GM10847 (cell line): Measurements from ENCODE around the gene REG1B.

Experiments
- POLR2A ChIP-seq: IDR thresholded peaks from 2 replicates; pipeline ENCODE4 v1.6.1; 2011; ENCODE audit not compliant: insufficient read length; ENCODE audit errors: extremely low read depth

The REG1B gene, protein sequence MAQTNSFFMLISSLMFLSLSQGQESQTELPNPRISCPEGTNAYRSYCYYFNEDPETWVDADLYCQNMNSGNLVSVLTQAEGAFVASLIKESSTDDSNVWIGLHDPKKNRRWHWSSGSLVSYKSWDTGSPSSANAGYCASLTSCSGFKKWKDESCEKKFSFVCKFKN

DNA sequence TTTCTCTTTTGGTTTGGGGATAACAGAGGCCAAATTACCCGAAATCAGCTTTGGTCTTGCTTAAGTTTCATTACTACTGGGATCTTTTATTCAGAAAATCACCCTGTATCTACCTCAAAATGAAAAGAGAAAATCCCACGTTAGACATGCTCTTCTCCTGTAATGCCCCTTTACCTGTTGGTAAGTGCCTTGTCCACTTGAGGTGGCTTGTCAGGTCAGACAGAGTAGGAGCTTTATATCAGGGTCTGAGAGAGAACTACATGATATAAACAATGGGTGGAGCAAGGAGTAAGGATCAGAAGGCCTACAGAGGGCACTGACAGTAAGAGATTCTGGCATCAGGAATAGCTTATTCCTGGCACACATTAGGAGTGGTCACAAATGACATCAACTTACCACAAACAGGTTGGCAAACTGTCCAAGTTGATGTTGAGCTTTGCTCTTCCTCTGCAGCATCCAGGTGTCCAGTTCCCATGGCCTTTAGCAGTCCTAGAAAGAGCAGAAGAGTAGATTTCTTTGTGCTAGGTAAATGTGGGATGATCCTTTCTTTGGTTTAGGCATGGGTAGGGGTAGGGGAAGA, at the start of gene REG1B:
Gene REG1B, minus strand, starts transcription at position 209 of the 580 bp plus-strand sequence. CDS start 381 bp downstream, outside the sequence.
- TF ChIP-seq POLR2A: no peak

DNA sequence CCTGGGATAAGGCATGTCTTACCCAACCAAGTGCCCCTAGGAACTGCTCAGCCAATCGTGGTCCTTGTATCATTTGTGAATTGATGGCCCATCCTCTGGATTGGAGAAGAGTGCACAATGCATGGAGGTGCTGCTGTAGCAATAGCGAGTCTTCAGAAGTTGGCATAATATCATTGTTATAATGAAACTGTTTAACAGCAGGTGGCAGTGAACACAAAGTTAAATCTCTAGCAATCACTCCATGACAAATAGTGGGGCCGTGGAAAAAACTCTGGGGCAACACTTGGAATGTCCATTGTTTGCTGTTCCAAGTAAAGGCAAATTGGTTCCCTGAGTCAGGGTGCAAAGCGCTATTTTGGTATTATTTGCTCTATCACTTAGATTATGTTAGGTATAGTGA, 43.9 kb upstream of the REG1B start:
- TF ChIP-seq POLR2A: no peak

DNA sequence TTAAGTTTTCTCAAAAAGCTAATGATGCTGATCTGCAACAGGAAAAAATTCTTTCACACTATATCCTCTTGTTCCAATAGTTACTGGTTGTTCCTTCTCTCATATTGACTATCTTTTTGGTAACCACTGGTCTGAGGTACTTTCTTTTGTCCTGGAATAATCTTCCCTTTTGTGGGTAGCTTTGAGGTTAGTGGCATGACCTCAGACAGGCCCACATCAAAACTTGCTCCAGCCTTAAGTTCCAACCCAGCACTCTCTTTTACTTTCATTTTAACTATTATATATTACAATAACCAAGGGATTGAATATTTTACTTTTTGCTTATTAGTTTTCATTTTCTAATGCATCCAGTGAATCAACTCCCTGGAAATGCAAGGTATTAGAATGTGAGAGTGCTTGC, 42.0 kb upstream of the REG1B start:
- no peak for TF ChIP-seq POLR2A

DNA sequence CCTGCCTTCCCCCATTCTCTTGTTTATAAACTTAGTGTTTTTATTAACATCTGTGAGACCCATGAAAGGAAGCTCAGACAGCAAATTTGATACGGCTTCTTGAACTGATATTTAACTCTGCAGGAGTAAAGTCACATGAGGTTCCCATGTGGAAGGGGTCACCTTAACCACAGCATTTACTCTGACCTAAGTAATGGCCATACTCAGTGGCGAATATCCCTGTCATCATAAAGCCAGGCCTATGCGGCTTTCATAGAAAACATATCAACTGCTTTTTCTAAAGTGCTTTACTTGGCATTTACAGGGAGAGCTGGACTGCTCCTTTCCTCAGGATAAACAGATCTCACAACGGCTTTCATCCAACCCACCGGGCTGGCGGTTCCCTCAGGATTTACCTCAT, 41.5 kb upstream of the REG1B start:
- no peak for TF ChIP-seq POLR2A

DNA sequence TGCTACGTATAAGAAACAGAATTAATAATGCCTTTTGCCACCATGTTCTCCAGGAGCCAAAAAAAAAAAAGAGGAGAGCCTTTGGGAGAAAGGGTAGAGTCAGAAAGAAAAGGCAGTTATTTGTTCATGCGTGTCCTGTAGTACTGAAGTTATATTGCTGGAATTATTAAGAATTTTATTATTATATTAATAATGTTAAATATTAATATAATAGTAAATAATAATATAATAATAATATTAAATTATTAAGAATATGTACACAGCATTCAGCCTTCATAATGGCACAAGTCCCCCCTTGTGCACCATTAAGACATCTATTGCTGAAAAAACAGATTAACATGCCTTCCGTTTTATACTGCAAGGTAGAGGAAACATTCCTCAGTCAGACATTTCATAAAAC, 40.6 kb upstream of the REG1B start:
- TF ChIP-seq POLR2A: no peak

DNA sequence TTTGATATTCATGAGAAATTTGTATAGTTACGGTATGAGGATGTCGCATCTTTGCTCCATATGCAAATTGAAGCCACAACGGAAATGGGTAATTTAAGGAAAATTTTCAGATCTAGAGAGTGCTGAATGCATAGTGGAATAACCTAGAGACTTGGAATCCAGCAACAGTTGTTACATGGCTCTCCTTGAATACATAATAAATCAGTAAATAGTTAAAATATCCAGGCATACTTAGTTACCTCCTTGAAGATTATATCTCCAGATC, 37.9 kb upstream of the REG1B start:
- TF ChIP-seq POLR2A: no peak

DNA sequence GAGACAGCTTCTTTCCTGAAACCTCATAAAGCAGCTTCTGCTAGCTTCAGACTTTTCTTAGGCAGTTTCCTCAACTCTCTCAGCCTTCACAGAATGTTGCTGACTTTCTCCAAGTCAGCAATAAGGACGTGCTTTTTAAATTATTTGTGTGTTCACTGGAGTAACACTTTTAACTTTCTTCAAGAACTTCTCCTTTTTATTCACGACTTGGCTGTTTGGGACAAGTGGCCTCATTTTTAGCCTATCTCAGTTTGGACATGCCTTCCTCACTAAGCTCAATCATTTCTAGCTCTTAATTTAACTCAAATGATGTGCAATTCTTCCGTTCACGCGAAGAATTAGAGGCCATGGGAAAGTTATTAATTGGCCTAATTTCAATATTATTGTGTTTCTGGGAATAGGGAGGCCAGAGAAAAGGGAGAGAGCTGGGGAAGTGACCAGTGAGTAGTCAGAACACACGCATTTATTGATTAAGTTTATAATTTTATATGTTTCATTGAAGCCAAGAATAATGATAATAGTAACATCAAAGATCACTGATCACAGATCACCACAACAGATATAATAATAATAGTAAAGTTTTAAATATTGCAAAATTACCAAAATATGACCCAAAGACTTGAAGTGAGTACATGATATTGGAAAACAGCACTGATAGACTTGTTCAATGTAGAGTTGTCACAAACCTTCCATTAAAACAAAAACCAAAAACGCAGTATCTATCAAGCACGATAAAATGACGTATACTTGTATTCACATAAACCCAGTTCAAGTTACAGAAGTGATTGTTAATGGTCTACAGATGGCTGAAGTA, 37.3 kb upstream of the REG1B start:
- no peak for TF ChIP-seq POLR2A

DNA sequence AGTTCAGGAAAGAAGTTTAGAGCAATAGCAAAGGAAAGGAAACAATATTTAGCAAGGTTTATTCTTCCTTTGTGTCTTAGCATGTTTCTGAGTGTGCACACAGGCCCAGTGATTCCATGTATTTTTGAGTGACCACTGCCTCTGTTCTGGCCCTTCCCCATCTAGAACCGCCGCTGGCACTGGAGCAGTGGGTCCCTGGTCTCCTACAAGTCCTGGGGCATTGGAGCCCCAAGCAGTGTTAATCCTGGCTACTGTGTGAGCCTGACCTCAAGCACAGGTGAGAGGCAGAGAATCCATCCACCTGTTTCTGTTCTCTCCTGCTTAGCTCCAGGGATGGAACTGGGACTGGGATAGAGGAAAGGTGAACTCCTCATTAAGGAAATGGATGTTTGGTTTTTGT, 34.9 kb upstream of the REG1B start:
- no peak for TF ChIP-seq POLR2A

DNA sequence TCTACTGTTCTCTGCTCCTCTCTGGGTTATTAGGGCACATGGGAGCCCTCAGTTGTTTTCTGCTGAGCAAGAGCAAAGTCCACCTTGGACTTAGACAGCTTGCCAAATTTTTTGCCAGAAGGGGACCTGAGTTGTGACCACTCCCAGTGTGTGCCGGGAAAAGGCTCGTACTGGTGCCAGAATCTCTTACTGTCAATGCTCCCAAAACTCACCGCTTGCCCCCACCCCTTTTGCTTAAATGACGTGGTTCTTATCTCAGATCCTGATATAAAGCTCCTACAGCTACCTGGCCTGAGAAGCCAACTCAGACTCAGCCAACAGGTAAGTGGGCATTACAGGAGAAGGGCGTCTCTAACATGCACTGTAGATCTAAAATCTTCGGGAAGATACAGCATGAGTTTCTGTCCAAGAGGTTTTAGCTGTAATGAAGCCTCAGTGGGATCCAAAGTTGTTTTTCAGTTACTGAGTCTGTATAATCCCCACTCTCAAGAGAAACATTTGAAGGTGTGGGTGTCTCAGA, 32.5 kb upstream of the REG1B start, which contains the start of gene REG1A:
Gene REG1A, plus strand, starts transcription at position 295 of the 520 bp plus-strand sequence. CDS start 374 bp downstream, outside the sequence.
- TF ChIP-seq POLR2A: no peak

DNA sequence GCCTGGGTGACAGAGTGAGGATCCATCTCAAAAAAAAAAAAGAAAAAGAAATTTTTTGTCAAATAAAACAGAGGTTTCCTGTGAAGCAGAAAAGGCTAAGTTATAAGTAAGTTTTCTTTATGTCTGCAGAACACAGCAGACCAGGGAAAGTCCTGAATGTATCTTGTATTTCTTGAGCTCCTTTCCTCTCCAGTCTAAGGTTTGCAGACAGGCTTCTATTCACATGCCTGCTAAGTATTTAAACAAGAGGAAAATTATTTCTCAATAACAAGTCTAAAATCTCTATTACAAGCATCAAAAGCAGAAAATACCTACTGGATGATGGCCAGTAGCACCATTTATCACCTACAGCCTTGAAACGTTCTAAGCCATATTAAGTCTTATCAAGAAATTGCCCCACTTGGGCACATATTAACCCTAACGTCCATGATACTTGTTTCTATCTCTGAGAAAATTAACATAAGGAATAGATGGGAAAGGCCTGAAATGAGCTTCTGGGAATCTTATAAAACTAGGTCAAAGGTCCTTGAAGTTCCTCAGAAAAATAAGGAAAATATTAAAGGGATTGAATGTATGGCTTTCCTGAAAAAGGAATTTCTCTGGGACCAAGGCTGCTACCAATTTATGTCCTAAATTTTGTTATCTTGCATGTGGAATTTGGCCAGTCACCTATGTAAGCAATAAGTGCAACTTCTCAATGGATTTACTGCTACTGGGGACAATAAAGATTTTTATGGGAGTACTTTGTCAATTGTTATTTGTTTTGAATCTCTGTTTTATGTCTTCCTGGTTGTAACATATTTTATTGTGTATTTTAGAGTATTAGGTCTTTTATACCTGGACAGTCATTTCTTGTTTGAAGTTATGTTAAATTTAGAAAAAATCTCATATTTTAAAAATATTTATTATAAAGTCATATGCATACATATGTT, 29.5 kb upstream of the REG1B start:
- TF ChIP-seq POLR2A: no peak

DNA sequence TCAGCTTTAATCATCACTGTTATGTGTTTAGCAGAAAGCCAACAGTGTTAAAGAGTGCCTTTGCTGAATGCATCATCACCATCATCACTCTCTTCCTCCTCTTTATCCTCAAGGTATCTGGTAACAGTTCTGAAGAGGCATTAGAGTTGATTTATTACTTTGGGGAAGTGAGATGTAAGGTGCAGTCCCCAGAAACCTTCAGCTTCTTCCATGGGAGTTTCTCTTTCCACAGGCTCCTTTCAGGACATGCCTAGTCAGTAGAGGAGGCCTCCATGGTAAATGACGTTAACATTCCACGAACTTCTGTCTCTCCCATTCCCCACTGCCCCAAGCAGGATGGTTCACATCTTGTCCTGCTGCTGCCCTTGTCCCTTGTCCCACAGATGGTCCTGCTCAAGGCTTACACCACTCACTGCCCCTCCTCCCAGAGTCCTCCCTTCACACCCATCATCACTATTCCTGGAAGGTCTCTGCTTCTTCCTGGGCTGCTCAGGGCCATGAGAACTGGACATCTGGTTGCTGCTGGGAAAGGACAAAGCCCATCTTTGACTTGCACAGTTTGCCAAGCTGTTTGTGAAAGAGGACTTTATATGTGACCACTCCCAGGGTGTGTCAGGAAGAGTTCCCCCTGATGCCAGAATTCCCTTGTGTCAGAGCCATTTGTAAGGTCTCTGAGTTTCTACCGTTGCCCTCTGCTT, 27.2 kb upstream of the REG1B start:
- TF ChIP-seq POLR2A: no peak

DNA sequence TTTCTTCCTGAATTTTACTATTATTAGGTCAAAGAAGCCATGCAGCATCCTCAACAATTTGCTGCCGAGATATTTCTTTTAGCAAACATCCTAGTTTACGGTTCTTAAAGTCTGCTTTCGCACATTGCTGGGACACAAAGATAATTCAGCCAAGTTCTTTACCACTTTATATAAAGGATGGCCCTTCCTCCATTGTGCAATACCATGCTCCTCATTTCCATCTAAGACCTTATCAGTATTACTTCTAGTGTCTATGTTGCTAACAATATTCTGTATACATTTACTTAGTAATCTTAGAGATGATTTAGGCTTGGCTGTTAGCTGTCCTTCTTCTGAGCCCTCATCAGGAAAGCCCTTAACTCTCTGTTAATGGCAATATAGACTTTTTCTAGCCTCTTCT, 24.5 kb upstream of the REG1B start:
- TF ChIP-seq POLR2A: no peak

DNA sequence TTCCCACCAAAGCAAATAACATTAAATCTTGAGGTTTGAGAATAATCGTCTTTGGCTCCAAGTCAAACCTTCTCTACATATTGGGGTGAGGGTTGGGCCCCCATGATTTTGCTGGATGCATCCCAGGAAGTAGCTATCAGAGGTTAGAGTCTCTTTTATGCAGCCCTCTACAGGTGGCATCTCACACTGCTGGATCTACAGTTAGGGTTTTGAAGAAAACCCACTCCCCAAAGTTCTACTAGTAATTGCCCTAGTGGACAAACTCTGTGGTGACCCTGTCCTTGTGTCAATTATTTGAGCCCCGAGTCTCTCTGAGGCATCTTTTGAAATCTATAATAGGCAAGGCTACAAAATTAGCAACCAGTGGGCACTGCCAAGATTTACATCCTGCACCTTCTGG, 17.5 kb upstream of the REG1B start:
- TF ChIP-seq POLR2A: no peak

DNA sequence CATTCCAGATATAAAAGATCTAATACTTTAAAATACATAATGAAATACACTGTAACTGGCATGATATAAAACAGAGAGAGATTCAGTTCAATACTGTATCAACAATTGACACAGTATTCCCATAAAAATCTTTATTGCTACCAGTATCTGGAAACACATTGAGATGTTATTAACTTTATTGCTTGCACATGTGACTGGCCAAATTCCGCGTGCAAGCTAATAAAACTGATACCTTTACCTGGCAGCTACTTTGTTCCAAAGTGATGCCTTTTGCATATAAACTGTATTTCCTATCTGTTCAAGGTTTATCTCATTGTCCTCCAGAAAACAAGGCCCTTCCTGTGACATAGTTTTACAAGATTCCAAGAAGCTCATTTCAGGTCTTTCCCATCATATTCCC, 15.4 kb upstream of the REG1B start:
- TF ChIP-seq POLR2A: no peak

DNA sequence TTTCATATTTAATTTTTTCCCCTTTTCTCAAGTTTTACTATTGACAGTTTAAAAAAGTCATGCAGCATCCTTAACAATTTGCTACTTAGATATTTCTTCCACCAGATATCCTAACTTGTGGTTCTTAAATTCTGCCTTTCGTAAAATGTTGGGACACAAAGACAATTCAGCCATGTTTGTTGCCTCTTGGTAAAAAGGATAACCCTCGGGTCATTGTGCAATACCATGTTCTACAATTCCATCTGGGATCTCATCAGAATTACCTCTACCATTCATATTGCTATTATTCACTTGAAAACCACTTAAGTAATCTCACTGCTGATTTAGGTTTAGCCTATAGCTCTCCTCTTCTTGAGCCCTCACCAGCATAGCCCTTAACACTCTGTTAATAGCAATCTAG, 13.2 kb upstream of the REG1B start:
- no peak for TF ChIP-seq POLR2A

DNA sequence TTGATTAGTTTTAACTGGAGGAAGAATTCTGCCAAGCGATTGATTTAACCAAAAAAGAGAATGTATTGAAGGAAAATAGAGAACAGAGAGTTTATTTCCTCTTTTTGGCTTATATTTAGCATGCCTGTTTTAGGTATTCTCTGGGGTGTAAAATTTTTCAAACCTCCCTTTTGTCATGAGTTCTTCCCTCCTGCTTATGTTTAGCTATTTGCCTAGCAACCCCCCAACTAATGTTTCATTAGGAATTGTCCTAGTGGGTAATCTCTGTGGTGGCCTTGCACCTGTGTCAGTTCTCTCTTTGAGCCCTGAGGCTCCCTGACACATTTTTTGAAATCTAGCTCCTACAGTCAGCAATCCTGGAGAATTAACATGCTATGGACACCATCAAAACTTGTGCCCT, 12.5 kb upstream of the REG1B start:
- no peak for TF ChIP-seq POLR2A
